SKM-1 (cell line): ENCODE measurements around the gene FTSJ3.
"Not testable (repeated sequence)": the region's sequence is repeated elsewhere in the genome, so short reads cannot be mapped to it uniquely, and the experiment has no call there.

ENCODE experiments used
- DNase-seq: peaks from one replicate; lab custom pipeline; 2025; ENCODE audit not compliant: unreplicated experiment; lab: John Stamatoyannopoulos, UW

The FTSJ3 gene

GRCh38 chr17:63843910-63844677 lies 16.6 kb upstream of the FTSJ3 start:
- DNase-seq, result no peak

GRCh38 chr17:63843387-63843888 lies 16.0 kb upstream of the FTSJ3 start:
- DNase-seq, result not testable (repeated sequence)

DNA sequence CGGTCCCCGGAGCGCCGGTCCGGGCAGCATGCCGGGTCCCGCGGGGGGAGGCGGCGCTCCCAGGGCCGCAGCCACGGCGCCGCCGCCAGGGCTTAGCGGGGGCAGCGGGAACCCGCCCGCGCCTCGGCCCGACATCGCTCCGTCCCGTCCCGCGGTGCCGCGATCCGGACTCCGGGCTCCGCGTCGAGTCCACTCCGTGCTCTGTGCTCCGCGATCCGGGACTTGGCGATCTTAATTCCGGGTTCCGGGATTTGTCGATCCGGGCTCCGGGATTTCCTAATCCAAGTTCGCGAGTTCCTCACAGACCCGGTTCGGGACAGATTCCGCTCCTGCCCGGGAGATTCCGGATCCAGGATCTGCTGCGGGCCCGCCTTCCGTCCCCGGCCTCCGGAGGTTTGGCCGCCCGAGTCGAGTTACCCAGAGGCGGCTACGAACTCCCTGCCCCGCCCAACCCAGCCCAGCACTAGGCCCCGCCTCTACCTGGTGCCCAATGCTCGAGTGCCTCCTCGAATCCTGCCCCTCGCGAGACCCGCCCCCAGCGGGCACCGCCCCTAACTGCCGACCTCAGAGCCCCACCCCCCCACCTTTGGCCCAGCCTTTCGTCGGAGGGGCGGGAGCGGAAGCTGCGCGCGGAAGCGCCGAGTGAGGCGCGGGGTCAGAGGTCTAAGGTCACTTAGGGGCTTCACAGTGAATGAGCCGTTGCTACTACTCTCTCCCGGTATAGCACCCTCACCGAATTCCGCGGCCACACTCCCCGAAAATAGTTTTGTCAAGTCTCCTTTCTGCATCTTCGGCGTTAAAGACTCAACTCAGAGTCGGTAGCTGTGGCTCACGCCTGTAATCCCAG lies 15.3 kb upstream of the FTSJ3 start, which contains the start of gene SMARCD2:
Gene SMARCD2 (minus strand): TSS at position 146 of the 847 bp plus-strand sequence. CDS start 11 bp downstream, at position 135.
- DNase-seq, result peak; percentile 96

- no peak for DNase-seq
Observed at GRCh38 chr17:63842173-63842539, 14.7 kb upstream of the FTSJ3 start.

DNA sequence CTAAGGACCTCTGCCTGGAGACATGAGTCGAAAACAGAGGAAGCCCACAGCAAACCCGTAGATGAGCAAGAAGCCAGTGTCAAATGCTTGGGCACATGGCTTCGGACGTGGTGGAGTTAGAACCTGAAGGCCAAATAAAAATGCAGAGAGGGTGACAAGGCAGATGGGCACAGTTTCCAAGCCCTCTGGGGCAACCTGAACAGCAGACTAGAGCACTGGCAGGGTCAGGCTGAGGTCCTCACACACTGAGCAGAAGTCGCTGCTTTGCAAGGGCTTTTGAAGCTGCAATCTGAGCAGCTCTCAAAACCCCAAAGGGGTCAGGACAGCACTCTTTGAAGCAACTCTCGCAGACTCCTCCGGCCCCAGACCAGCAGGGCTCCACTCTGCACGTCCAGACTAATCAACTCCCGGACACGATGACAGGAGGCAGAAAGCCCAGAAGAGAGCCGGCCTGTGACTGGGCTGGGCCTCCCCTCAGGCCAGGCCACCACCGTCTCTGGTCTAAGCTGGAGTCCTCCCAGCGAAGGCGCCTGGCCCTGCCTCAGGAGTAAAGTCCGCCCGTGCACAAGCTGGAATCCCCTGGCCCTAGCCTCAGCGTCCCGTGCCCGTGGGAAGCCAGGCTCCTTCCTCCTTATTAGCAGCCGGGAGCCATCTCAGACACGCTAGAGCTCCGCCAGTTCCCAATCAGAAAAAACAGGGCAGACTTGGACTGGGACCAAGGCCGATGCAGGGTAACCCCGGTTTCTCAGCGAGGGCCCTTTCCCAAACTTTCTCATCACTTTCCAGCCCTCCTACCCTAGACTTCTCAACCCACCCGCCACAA lies 14.1 kb upstream of the FTSJ3 start:
- no peak for DNase-seq

DNA sequence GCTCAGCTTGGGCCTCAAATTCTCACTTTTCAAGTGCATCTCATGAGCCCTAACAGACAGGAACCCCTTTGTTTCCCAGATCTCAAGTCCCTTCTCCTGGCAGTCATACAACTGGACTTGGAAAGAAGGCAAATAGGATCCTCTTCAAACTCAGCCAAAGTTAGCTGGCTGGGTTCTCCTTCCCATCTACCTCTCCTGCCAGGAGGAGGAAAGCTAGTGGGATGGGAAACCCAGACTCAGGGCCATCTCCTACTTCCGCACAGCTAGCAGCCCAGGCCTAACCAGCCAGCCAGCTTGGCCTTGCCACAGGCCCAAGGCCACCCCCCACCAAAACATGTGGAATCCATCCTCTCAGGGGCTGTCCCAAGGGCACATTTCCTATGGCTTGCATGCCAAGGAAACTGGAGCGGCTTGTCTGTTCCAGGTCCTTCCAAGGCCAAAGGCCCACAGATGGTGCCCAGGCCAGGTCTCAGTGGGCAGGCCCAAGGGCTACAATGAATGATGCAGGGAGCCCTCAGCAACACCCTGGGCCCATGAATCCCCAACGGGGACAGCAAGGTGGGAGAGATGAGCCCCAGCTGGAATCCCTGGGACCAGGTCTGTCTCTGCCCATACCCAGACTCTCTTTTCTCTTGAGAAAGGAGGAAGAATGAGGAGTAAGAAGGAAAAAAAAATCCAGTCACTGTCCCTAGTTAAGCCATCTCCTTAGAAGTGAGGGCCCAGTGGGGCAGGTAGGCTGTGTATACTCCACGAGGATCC lies 13.3 kb upstream of the FTSJ3 start:
- DNase-seq, result no peak

GRCh38 chr17:63838631-63839171 lies 11.2 kb upstream of the FTSJ3 start:
- DNase-seq, result no peak

DNA sequence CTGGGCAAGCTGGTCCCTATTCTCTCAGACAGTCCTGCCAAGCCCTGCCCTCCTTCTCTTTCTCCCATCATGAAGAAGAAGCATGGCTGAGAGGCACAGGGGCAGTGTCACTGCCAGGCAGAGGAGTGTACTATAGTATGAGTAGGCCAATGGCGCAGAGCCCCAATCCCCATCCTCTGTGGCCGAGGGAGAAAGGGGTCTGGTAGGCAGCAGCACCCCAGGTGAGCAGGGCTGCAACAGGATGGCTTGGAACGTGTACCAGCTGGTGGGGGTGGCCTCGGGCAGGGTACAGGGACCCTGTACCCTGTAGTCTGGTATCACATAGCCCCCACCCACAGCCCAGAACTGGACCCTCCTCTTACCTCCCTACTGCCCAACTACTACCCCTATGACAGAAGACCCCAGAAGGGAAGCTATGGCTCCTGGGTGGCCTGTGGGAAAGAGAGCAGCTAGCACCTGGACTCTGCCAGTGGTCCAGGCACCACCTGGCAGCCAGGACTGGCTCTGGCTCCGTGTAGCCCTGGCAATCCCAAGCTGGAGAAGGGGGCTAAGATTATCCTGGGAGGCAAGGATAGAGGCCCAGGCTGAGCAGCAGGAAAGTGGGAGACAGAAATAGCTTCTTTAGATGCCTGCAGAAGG lies 10.6 kb upstream of the FTSJ3 start:
- no peak for DNase-seq

- no peak for DNase-seq
Observed at GRCh38 chr17:63837480-63837879, 10.0 kb upstream of the FTSJ3 start.

- DNase-seq, result no peak
Observed at GRCh38 chr17:63836811-63837210, 9.3 kb upstream of the FTSJ3 start.

- no peak for DNase-seq
Observed at GRCh38 chr17:63835167-63835720, 7.8 kb upstream of the FTSJ3 start.

DNA sequence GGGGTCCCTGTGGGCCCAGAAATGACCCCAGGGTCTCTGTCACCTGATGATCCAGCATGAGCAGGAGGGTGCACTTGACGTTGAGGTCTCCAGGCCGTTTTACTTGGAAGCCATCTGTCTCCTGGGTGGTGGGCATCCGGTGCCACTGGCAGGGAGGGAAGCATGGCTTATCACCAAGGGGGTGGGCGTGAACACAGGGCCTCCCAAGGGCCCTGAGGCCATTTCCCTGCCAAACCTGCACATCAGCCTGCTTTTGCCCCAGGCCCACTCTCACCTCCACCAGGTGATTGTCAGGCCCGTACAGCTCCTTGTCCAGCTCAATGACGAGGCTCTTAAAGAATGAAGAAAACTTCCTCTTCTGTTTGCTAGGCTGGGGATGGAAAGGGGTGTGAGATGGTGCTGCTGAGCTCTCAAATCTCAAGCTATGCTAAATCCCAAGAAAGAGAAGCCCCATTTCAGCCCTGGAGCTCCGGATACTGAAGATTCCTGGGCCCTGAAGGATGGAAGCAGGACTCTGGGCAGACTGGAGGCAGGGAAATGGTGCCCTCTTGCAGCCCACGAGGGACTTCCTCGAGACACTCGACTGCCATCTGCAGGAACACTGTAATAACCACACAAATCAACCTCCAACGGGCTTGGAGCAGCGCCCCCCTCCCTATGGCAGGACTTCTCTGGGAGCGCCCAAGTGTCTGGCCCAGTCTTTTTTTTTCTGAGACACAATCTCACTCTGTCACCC lies 7.1 kb upstream of the FTSJ3 start:
- DNase-seq, result peak; percentile 42

DNA sequence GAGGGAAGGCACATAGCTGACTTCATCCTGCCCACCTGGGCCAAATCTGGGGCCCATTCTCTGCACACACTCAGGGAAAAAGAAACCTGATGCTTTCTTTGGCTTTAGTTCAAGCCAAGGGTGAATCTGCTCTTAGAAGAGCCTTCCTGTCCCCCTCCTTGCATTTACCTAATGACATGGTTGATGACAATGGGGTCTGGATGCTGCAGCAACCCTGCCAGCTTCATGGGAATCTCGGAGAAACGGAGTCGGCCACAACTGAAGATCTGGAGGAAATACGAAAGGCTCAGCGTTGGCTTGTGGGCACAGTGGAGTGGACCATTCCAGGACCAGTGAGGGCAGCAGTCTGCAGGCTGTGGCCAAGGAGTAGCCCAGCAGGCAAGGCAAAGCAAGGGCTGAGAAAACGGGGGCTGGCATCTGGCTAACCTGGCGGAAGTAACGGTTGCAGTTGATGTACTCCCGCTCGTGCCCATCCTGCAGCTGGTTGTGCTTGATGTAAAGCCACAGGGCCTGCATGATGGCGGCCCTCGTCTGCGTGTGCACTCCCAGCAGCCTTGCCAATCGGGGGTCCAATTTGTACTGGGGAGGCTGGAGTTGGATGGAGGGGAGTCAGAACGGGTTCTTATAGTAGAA lies 6.4 kb upstream of the FTSJ3 start:
- no peak for DNase-seq

DNA sequence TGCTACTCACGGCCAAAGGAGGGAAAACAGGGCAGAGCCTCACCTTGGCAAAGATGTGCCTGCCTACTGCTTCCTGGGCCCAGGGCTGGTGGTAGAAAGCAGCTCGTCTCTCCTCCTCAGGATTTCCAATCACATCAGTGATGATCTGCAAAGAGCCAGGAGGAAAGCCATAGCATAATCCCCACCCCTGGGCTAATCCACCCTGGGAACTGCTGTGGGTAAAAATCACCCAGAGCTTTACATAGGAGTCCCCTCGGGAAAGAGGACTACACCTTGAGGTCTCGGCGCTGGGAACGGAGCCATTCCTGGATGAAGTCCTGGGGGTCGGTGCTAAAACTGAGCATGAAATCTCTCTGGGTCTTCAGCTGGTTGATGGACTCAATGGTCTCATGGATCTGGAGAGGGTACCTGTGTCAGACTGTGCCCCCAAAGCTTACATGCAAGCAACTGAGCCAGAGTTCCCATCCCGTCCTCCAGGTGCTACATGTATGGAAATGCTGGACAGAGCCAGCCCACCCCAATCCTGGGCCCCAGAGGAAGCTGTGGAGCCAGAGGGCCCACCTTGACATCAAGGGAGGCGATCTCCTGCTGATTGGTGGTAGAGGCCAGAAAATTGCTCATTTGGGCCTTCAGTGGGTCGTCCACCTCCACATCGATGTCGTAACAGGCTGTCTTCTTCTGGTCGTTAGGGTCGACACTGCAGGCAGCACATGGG lies 5.7 kb upstream of the FTSJ3 start:
- DNase-seq, result no peak

- no peak for DNase-seq
Observed at GRCh38 chr17:63832455-63832854, 5.0 kb upstream of the FTSJ3 start.

GRCh38 chr17:63832014-63832413 lies 4.6 kb upstream of the FTSJ3 start:
- no peak for DNase-seq

- no peak for DNase-seq
Observed at GRCh38 chr17:63831505-63831904, 4.0 kb upstream of the FTSJ3 start.
